Osteocyte (in vitro differentiated cells): ENCODE results near the gene PLCG1. TPM values are rescaled to one million over a fixed set of nuclear protein-coding genes. Genes with fewer than 3 reads are reported as not detected.

ENCODE experiments used
- DNase-seq: peaks from one replicate; pipeline ENCODE4 v3.0.0; 2021; ENCODE audit warnings: mixed read lengths; ENCODE audit not compliant: unreplicated experiment; ENCODE audit errors: extremely low spot score
- H3K27ac Mint-ChIP-seq: one replicate; pipeline ENCODE4 v1.8.0; 2021; ENCODE audit warnings: mild to moderate bottlenecking, mixed read lengths; ENCODE audit not compliant: unreplicated experiment
- H3K27me3 Mint-ChIP-seq: one replicate; pipeline ENCODE4 v1.8.0; 2021; ENCODE audit warnings: mixed read lengths; ENCODE audit not compliant: unreplicated experiment
- H3K36me3 Mint-ChIP-seq: one replicate; pipeline ENCODE4 v1.8.0; 2021; ENCODE audit warnings: mixed read lengths; ENCODE audit not compliant: unreplicated experiment
- H3K4me1 Mint-ChIP-seq: one replicate; pipeline ENCODE4 v1.8.0; 2021; ENCODE audit warnings: mixed read lengths; ENCODE audit not compliant: unreplicated experiment
- H3K4me3 Mint-ChIP-seq: one replicate; pipeline ENCODE4 v1.8.0; 2021; ENCODE audit warnings: mild to moderate bottlenecking, moderate library complexity, mixed read lengths; ENCODE audit not compliant: unreplicated experiment
- H3K9me3 Mint-ChIP-seq: one replicate; pipeline ENCODE4 v1.8.0; 2021; ENCODE audit warnings: mixed read lengths; ENCODE audit not compliant: unreplicated experiment
- total RNA-seq: library from RNA; stranded (reverse); gene quantifications from 2 replicates; pipeline ENCODE4 v1.2.1, GENCODE V29; 2021
- TF ChIP-seq, protein P1 (sequence below): fragments of 200-600 bp; sonication (generic); IDR thresholded peaks from 2 replicates; pipeline ENCODE4 v1.5.0; 2021; ENCODE audit warnings: antibody characterized with exemption, mild to moderate bottlenecking, moderate library complexity

The PLCG1 gene
- total RNA-seq, 1 donor from 2014 or later = 179 TPM

DNA sequence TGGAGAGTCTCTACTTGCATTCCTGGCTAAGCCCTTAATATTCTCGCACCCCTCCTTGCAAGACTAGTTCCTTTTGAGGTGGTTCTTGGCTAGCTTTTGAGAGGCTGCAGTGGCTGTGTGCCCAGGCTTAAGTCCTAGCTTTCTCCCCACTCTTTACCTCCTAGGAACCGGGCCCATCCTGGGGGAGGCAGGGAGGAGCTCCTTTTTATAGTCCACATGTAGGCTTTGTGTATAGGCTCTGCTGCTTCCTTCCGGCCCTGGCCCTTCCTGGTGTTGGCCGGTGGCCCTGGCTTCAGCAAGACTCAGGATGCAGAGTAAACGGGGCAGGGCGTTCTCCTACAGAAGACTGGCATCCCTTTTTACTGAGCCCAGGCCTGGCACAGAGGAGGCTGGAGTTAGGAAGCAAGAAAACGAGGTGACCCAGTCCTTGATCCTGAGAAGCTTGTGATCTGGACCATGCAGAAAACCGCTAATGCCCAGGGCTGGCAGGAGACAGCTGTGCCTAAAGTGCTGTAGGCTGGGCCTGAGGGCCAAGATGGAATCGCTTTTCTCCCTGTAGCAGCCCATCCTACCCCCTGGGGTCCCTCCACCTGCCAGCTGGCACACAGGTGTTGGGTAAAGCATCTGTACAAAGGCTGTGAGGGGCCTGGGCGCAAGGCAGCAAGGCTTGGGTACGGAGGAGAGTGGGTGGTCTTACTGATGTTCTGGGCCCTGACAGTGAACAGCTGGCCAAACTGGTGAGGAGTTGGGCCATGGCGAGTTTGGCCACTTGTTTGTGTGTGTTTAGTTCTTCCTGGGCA is 8.7 kb downstream of the PLCG1 start:
- H3K9me3 Mint-ChIP-seq = no peaks in the 10 kb centered on the region
- no peak overlapping the region for H3K27ac Mint-ChIP-seq
- DNase-seq = no peak
- H3K4me1 Mint-ChIP-seq = peaks cover 35% of the 10 kb centered on the region
- no peak overlapping the region for H3K4me3 Mint-ChIP-seq
- H3K36me3 Mint-ChIP-seq = peaks cover 10% of the 10 kb centered on the region
- H3K27me3 Mint-ChIP-seq = no peaks in the 10 kb centered on the region
- TF ChIP-seq, protein P1, sequence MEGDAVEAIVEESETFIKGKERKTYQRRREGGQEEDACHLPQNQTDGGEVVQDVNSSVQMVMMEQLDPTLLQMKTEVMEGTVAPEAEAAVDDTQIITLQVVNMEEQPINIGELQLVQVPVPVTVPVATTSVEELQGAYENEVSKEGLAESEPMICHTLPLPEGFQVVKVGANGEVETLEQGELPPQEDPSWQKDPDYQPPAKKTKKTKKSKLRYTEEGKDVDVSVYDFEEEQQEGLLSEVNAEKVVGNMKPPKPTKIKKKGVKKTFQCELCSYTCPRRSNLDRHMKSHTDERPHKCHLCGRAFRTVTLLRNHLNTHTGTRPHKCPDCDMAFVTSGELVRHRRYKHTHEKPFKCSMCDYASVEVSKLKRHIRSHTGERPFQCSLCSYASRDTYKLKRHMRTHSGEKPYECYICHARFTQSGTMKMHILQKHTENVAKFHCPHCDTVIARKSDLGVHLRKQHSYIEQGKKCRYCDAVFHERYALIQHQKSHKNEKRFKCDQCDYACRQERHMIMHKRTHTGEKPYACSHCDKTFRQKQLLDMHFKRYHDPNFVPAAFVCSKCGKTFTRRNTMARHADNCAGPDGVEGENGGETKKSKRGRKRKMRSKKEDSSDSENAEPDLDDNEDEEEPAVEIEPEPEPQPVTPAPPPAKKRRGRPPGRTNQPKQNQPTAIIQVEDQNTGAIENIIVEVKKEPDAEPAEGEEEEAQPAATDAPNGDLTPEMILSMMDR = no peak

DNA sequence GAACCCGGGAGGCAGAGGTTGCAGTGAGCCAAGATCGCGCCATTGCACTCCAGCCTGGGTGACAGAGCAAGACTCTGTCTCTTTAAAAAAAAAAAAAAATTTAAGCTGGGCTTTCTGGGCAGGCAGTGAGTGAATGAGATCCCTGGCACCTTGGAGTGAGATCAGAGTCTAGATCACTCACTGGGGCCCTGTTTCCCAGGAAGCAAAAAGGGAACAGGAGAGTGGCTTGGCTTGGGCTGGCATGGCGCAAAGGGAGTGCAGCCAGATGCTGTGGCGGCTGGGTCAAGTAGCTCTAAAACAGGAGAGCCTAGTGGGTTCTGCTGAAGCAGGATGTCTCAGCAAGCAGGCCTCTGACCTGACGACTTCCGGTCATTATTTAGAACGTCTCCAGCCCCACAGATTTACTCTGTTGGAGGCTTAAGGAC is 10.4 kb downstream of the PLCG1 start:
- Mint-ChIP-seq H3K27ac (no peak overlapping the region), H3K4me3 (no peak overlapping the region), H3K27me3 (no peaks in the 10 kb centered on the region), H3K36me3 (peaks cover 10% of the 10 kb centered on the region), H3K4me1 (peaks cover 30% of the 10 kb centered on the region), H3K9me3 (no peaks in the 10 kb centered on the region)
- TF ChIP-seq, protein P1 = no peak
- DNase-seq = no peak

DNA sequence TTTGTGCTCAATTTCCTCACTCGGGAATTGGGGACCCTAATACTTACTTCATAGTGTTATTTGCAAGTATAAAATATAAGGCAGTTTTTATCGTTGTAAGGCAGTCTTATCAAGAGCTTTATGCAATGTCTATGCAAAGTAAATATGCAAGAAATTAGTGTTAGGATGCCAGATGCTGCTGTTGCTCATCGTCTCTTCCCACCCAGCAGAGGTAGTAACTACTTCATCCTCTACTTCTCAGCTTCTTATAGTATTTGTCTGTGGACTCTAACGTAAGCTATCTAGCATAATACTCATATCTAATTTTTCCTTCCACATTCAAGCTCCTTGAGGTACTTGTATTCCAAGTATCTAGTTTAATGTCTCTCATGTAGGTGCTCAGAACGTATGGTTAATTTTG is 11.6 kb downstream of the PLCG1 start:
- Mint-ChIP-seq H3K4me1 (peaks cover 31% of the 10 kb centered on the region), H3K27ac (no peak overlapping the region), H3K4me3 (no peak overlapping the region)

DNA sequence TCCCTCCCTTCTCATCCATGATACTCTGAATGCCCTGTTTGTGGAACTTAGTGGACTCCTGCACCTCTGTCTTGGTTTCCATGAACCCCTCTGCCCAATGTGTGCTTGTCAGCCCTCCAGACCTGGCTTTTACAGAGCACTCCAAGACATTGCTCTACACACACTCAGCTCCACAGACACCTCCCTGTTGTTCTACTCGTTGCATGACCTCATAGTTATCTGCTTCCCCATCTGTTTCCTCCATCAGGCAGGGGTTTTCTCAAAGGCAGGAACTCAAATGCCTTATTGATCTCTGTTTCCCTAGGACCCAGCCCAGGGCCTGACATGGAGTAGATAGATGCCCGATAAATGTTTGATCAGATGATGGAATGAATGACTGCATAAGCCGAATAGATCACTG is 13.3 kb downstream of the PLCG1 start:
- Mint-ChIP-seq H3K9me3 (no peaks in the 10 kb centered on the region), H3K27me3 (no peaks in the 10 kb centered on the region), H3K36me3 (peaks cover 4% of the 10 kb centered on the region), H3K4me1 (peaks cover 45% of the 10 kb centered on the region), H3K4me3 (no peak overlapping the region), H3K27ac (peak overlapping the region; percentile 25)
- no peak for DNase-seq
- TF ChIP-seq, protein P1 = no peak

More for the DNA sequence above, 11.6 kb downstream of the PLCG1 start:
- Mint-ChIP-seq H3K36me3 (peaks cover 10% of the 10 kb centered on the region), H3K9me3 (no peaks in the 10 kb centered on the region), H3K27me3 (no peaks in the 10 kb centered on the region)
- TF ChIP-seq, protein P1 = no peak
- DNase-seq = no peak

DNA sequence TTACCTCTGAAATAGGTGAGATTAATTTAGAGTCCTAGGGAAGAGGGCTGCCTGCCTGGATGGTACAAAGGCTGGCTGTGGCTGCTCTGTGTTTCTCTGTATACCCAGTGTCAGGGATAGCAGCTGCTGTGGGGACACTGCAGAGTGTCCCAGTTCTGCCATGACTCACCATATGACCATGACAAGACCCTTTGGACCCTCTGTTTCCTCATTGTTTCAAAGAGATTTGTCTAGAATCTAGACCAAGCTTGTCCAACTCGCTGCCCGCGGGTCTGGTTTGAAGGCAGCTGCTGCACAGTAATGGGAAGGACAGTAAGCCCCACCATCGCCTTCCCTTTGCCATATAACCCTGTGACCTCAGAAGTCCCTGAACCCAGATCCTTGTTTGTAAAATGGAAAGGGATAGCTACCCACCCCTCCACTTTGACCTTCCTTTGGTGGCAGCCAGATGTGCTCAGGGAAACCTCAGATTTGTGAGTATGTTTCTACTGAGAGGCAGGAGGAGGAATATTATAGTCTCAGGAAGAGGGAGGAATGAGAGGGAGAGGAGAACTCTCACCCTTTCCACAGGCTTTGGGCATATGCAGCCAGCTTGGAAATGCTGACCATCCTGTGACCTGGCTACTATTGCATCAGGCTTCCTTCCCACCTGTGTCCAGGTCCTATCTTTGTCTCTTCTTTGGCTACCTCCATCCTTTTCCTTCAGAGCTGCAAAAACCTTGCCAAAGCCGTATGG is 14.0 kb downstream of the PLCG1 start:
- TF ChIP-seq, protein P1 = no peak
- Mint-ChIP-seq H3K27ac (no peak overlapping the region), H3K4me3 (no peak overlapping the region), H3K4me1 (peaks cover 45% of the 10 kb centered on the region), H3K27me3 (no peaks in the 10 kb centered on the region), H3K36me3 (peaks cover 4% of the 10 kb centered on the region), H3K9me3 (no peaks in the 10 kb centered on the region)
- no peak for DNase-seq
